DOHH2 (cell line): ENCODE data around the gene TNFRSF6B.
"Not testable (repeated sequence)": the region's sequence is repeated elsewhere in the genome, so short reads cannot be mapped to it uniquely, and the experiment has no call there.

ENCODE experiments used
- H3F3A ChIP-seq: fragments of 200-600 bp; sonication (generic), shearing (Covaris generic); 2 replicates; pipeline ENCODE4 v1.6.0; 2016; ENCODE audit warnings: antibody characterized with exemption, mild to moderate bottlenecking; ENCODE audit not compliant: control insufficient read depth, insufficient read depth
- H3K27ac ChIP-seq: fragments of 200-600 bp; sonication (generic); 2 replicates; pipeline ENCODE4 v1.5.1; 2014; ENCODE audit warnings: low read depth, mild to moderate bottlenecking, low read length, moderate library complexity
- H3K27me3 ChIP-seq: fragments of 200-600 bp; sonication (generic); 2 replicates; pipeline ENCODE4 v1.6.1; 2014; ENCODE audit warnings: mild to moderate bottlenecking, low read length, mixed read lengths; ENCODE audit not compliant: control insufficient read depth
- H3K36me3 ChIP-seq: fragments of 200-600 bp; sonication (generic); 2 replicates; pipeline ENCODE4 v1.6.1; 2014; ENCODE audit warnings: mild to moderate bottlenecking, low read length, moderate library complexity, mixed read lengths; ENCODE audit not compliant: control insufficient read depth
- H3K4me1 ChIP-seq: fragments of 200-600 bp; sonication (generic); 2 replicates; pipeline ENCODE4 v1.6.1; 2014; ENCODE audit warnings: mild to moderate bottlenecking, low read length, mixed read lengths; ENCODE audit not compliant: control insufficient read depth
- H3K4me2 ChIP-seq: fragments of 200-600 bp; sonication (generic); 2 replicates; pipeline ENCODE4 v1.6.0; 2014; ENCODE audit warnings: mild to moderate bottlenecking, low read length, moderate library complexity
- H3K4me3 ChIP-seq: fragments of 200-600 bp; sonication (generic); 2 replicates; pipeline ENCODE4 v1.5.1; 2014; ENCODE audit warnings: mild to moderate bottlenecking, low read length, mixed read lengths
- H3K79me2 ChIP-seq: fragments of 200-600 bp; sonication (generic); 2 replicates; pipeline ENCODE4 v1.6.1; 2014; ENCODE audit warnings: mild to moderate bottlenecking, low read length, mixed read lengths; ENCODE audit not compliant: control insufficient read depth
- H3K9me2 ChIP-seq: fragments of 200-600 bp; sonication (generic); replicated peaks from 2 replicates; pipeline ENCODE4 v1.6.1; 2014; ENCODE audit warnings: mild to moderate bottlenecking, low read length, mixed read lengths; ENCODE audit not compliant: control insufficient read depth
- H3K9me3 ChIP-seq: fragments of 200-600 bp; sonication (generic); 2 replicates; pipeline ENCODE4 v1.6.1; 2014; ENCODE audit warnings: antibody characterized with exemption, low read length, mixed read lengths; ENCODE audit not compliant: control insufficient read depth, insufficient read depth
- H4K20me1 ChIP-seq: fragments of 200-600 bp; sonication (generic); 2 replicates; pipeline ENCODE4 v1.6.0; 2014; ENCODE audit warnings: low read depth, mild to moderate bottlenecking, antibody characterized with exemption, low read length, moderate library complexity; ENCODE audit not compliant: control insufficient read depth, insufficient read depth
- EZH2phosphoT487 ChIP-seq: fragments of 200-600 bp; sonication (generic); IDR thresholded peaks from 2 replicates; pipeline ENCODE4 v1.6.1; 2017; ENCODE audit warnings: borderline replicate concordance, mild to moderate bottlenecking, antibody characterized with exemption, low read length, moderate library complexity, mixed read lengths
- TF ChIP-seq, protein P1 (sequence below): fragments of 200-600 bp; sonication (generic); IDR thresholded peaks from one replicate; pipeline ENCODE4 v1.5.1; 2014; ENCODE audit warnings: antibody characterized with exemption, mild to moderate bottlenecking, low read depth, low read length; ENCODE audit not compliant: poor library complexity, severe bottlenecking

The TNFRSF6B gene

DNA sequence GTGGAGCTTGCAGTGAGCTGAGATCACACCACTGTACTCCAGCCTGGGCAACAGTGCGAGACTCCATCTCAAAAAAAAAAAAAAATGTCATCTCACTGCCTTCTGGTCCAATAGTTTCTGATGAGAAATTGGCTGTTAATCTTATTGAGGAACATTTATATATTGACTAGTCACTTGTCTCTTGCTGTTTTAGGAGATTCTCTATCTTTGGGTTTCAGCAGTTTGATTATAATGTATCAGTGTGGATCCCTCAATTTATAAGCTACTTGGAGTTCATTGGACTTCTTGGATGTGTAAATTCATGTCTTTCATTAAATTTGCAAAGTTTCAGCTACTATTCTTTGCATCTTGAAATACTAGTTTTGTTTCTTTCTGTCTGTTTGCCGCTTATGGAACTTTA, 22.5 kb downstream of the TNFRSF6B start:
- H3K4me3 ChIP-seq = no peak overlapping the region

DNA sequence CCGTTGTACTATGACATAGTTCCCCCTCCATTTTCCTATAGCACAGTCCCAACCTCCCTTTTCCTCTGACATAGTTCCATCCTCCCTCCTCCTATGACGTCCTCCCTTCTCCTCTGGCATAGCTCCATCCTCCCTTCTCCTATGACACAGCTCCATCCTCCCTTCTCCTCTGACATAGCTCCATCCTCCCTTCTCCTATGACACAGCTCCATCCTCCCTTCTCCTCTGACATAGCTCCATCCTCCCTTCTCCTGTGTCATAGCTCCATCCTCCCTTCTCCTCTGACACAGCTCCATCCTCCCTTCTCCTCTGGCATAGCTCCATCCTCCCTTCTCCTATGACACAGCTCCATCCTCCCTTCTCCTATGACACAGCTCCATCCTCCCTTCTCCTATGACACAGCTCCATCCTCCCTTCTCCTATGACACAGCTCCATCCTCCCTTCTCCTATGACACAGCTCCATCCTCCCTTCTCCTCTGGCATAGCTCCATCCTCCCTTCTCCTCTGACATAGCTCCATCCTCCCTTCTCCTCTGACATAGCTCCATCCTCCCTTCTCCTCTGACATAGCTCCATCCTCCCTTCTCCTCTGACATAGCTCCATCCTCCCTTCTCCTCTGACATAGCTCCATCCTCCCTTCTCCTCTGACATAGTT, 26.6 kb downstream of the TNFRSF6B start:
- Histone ChIP-seq H3K79me2 (peaks cover 50% of the 10 kb centered on the region), H3K36me3 (peaks cover 52% of the 10 kb centered on the region), H3K4me1 (peaks cover 18% of the 10 kb centered on the region)
- not testable (repeated sequence) for H4K20me1 ChIP-seq, H3F3A ChIP-seq, H3K9me2 ChIP-seq, H3K27ac ChIP-seq, H3K9me3 ChIP-seq, H3K4me2 ChIP-seq, H3K27me3 ChIP-seq, H3K4me3 ChIP-seq

More for the DNA sequence above, 22.5 kb downstream of the TNFRSF6B start:
- no peaks in the 10 kb centered on the region for H3K27me3 ChIP-seq
- H3K4me2 ChIP-seq = no peak overlapping the region
- H3K27ac ChIP-seq = no peak overlapping the region
- H3K9me3 ChIP-seq = no peaks in the 10 kb centered on the region; the same call in 1 of the 2 replicates
- H3F3A ChIP-seq = no peaks in the 10 kb centered on the region
- peaks cover 66% of the 10 kb centered on the region for H3K79me2 ChIP-seq
- H3K4me1 ChIP-seq = no peaks in the 10 kb centered on the region
- H3K36me3 ChIP-seq = peaks cover 54% of the 10 kb centered on the region
- H3K9me2 ChIP-seq = no peaks in the 10 kb centered on the region
- H4K20me1 ChIP-seq = no peaks in the 10 kb centered on the region
- no peak for TF ChIP-seq EZH2phosphoT487
- TF ChIP-seq, protein P1, sequence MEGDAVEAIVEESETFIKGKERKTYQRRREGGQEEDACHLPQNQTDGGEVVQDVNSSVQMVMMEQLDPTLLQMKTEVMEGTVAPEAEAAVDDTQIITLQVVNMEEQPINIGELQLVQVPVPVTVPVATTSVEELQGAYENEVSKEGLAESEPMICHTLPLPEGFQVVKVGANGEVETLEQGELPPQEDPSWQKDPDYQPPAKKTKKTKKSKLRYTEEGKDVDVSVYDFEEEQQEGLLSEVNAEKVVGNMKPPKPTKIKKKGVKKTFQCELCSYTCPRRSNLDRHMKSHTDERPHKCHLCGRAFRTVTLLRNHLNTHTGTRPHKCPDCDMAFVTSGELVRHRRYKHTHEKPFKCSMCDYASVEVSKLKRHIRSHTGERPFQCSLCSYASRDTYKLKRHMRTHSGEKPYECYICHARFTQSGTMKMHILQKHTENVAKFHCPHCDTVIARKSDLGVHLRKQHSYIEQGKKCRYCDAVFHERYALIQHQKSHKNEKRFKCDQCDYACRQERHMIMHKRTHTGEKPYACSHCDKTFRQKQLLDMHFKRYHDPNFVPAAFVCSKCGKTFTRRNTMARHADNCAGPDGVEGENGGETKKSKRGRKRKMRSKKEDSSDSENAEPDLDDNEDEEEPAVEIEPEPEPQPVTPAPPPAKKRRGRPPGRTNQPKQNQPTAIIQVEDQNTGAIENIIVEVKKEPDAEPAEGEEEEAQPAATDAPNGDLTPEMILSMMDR = no peak

DNA sequence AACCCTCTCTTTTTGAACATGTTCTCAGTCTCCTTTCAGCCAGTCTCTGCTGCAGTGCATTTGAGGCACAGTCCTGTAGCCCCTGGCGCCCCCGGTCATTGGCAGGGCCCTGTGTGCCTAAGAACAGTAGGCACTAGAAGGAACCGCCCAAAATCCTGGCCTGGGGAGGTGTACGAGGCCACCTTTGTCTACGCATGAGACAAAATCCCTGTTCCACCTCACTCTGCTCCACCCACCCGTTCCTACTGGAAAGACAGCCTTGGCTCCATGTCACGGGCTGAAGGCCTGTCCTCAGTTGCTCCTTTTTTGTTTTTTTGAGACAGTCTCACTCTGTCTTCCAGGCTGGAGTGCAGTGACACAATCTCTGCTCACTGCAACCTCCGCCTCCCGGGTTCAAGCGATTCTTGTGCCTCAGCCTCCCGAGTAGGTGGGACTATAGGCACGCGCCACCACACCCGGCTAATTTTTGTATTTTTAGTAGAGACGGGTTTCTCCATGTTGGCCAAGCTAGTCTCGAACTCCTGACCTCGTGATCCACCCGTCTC, 33.8 kb downstream of the TNFRSF6B start:
- H3K79me2 ChIP-seq = peaks cover 45% of the 10 kb centered on the region
- H3K27ac ChIP-seq = peak overlapping the region; percentile 17; the same call in 1 of the 2 replicates
- peaks cover 66% of the 10 kb centered on the region for H3K36me3 ChIP-seq
- H3K4me3 ChIP-seq, H3K9me2 ChIP-seq, H4K20me1 ChIP-seq, H3K9me3 ChIP-seq, H3K27me3 ChIP-seq: not testable (repeated sequence)
- H3K4me2 ChIP-seq = peak overlapping the region; percentile 28
- H3K4me1 ChIP-seq = peaks cover 45% of the 10 kb centered on the region
- H3F3A ChIP-seq = peaks cover 17% of the 10 kb centered on the region

DNA sequence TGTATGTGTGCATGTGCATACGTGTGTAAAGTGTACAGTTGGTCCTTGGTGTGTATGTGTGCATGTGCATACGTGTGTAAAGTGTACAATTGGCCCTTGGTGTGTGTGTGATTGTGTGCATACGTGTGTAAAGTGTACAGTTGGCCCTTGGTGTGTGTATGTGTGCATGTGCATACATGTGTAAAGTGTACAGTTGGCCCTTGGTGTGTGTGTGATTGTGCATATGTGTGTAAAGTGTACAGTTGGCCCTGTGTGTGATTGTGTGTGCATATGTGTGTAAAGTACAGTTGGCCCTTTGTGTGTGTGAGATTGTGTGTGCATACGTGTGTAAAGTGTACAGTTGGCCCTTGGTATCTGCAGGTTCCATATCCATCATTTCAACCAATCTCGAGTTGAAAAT, 35.0 kb downstream of the TNFRSF6B start:
- Histone ChIP-seq H3K79me2 (peaks cover 38% of the 10 kb centered on the region), H3K9me3 (no peaks in the 10 kb centered on the region; the same call in 1 of the 2 replicates), H3K4me3 (no peak overlapping the region), H3K9me2 (no peaks in the 10 kb centered on the region), H3K4me2 (no peak overlapping the region), H3F3A (peaks cover 17% of the 10 kb centered on the region), H3K4me1 (peaks cover 51% of the 10 kb centered on the region), H3K27ac (no peak overlapping the region), H4K20me1 (no peaks in the 10 kb centered on the region), H3K27me3 (no peaks in the 10 kb centered on the region), H3K36me3 (peaks cover 66% of the 10 kb centered on the region)
- TF ChIP-seq, protein P1 = no peak
- no peak for TF ChIP-seq EZH2phosphoT487
